HEK293 (cell line): ENCODE measurements around the gene CA5B.
"Not testable (repeated sequence)": the region's sequence is repeated elsewhere in the genome, so short reads cannot be mapped to it uniquely, and the experiment has no call there.

Experiments
- ATF2 ChIP-seq: fragments of 450-650 bp; formaldehyde crosslinking; IDR thresholded peaks from 2 replicates; pipeline ENCODE4 v1.5.1; 2016; ENCODE audit warnings: missing biosample characterization, missing genetic modification characterization, low read depth
- CTCF ChIP-seq: fragments of 450-650 bp; formaldehyde crosslinking; IDR thresholded peaks from 2 replicates; pipeline ENCODE4 v1.5.1; 2016; ENCODE audit warnings: missing biosample characterization, missing genetic modification characterization
- GLIS2 ChIP-seq: fragments of 450-650 bp; formaldehyde crosslinking; IDR thresholded peaks from 2 replicates; pipeline ENCODE4 v1.5.1; 2016; ENCODE audit warnings: missing biosample characterization, missing genetic modification characterization
- KLF16 ChIP-seq: fragments of 450-650 bp; formaldehyde crosslinking; IDR thresholded peaks from 2 replicates; pipeline ENCODE4 v1.5.1; 2017; ENCODE audit warnings: missing biosample characterization, missing genetic modification characterization
- REST ChIP-seq: fragments of 450-650 bp; formaldehyde crosslinking; IDR thresholded peaks from 2 replicates; pipeline ENCODE4 v1.5.1; 2016; ENCODE audit warnings: missing biosample characterization, missing genetic modification characterization
- TCF7L2 ChIP-seq: IDR thresholded peaks from 2 replicates; pipeline ENCODE4 v1.6.1; 2011; ENCODE audit warnings: low read depth, mild to moderate bottlenecking, inconsistent platforms, low read length, moderate library complexity, borderline replicate concordance
- ZNF138 ChIP-seq: fragments of 450-650 bp; formaldehyde crosslinking; IDR thresholded peaks from 2 replicates; pipeline ENCODE4 v1.5.1; 2016; ENCODE audit warnings: missing biosample characterization, missing genetic modification characterization, borderline replicate concordance
- ZNF350 ChIP-seq: fragments of 450-650 bp; formaldehyde crosslinking; IDR thresholded peaks from 2 replicates; pipeline ENCODE4 v1.5.0; 2017; ENCODE audit warnings: missing biosample characterization, mild to moderate bottlenecking, missing genetic modification characterization
- ZNF362 ChIP-seq: fragments of 450-650 bp; formaldehyde crosslinking; IDR thresholded peaks from 2 replicates; pipeline ENCODE4 v1.5.1; 2016; ENCODE audit warnings: missing biosample characterization, missing genetic modification characterization
- ZNF416 ChIP-seq: fragments of 450-650 bp; formaldehyde crosslinking; IDR thresholded peaks from 2 replicates; pipeline ENCODE4 v1.5.1; 2016; ENCODE audit warnings: missing biosample characterization, missing genetic modification characterization
- ZNF423 ChIP-seq: fragments of 450-650 bp; formaldehyde crosslinking; IDR thresholded peaks from 2 replicates; pipeline ENCODE4 v1.5.1; 2016; ENCODE audit warnings: missing biosample characterization, missing genetic modification characterization
- ZNF701 ChIP-seq: fragments of 450-650 bp; formaldehyde crosslinking; IDR thresholded peaks from 2 replicates; pipeline ENCODE4 v1.5.1; 2016; ENCODE audit warnings: missing biosample characterization, missing genetic modification characterization

GRCh38 chrX:15704273-15704672 is 33.8 kb upstream of the CA5B start:
- not testable (repeated sequence) for TF ChIP-seq ZNF350 (tag by site-specific recombination); CTCF (tag by site-specific recombination); ZNF416 (tag by site-specific recombination); ZNF701 (tag by site-specific recombination); GLIS2 (tag by site-specific recombination); TCF7L2; ZNF138 (tag by site-specific recombination); ZNF423 (tag by site-specific recombination); KLF16 (tag by site-specific recombination); ATF2 (tag by site-specific recombination); ZNF362; REST (tag by site-specific recombination)
